Measurements from ENCODE around the gene CFAP251.

The CFAP251 gene

DNA sequence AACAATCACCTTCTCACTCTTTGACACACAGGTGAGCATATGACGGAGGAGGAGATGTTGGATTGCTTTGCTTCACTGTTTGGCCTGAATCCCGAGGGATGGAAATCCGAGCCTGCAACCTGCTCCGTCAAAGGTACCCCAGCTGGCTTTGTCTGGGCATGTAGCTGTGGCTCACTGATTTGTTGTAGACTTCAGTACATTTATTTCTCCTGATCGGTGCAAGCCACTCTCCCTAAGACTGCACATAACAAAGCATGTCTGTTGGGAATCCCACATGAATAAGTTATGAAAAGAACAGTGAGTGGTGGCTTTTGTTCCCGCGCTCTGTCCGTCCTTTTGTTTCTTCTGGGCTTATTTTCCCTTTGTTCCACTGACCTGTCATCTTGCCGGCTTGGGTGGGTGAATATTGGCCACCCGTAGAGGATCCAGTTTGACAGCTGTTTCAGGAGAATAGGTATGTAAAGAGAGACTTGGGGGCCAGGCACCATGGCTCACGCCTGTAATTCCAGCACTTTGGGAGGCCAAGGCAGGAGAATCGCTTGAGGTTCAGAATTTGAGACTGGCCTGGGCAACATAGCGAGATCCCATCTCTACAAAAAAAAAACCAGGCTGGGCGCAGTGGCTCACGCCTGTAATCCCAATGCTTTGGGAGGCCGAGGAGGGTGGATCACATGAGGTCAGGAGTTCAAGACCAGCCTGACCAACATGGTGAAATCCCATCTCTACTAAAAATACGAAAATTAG lies 83.2 kb downstream of the CFAP251 start:
- no peak for DNase-seq (ENCODE audit: low read depth in 2 of 2)

DNA sequence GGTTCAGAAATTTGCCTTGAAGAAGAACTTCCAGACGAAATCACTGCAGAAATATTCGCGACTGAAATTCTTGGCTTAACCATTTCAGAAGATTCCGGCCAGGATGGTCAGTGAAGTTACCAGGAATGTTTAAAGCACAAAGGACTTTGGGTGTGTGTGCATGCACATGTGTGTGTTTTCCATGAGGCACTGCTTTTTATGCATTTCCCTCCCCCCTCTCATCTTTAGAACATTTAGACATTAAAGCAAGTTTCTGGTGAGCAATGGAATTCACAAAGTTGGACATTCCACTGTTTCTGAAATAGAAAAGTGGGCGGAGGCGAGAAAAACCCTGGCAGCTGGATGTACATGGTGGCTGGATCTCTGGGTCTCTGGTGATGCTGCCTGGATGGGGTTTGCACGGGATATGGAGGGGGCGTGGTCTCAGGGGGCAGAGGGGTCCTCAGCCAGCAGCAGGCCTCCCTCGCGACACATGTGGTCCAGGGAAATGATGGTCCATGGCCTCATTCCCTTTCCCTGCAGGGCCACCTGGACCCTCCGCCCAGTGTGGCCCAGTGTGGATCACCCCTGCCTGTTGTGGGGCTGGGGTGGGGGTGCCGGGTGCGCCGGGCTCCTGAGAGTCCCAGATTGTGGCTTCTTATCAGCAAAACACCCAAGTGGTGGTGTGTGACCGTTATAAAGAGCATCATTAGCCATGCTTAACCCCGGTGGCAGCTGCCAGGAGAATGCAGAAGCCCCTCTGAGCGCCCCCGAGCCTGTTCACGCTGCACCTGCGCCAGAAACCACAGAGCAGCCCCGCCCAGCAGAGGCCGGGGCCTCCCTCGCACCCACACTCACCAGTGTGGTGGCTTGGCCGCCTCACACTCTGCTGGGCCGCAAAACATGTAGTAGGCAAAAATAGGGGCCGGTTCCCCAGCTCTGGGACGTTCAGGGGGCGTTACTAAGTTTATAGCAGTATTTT lies 85.5 kb downstream of the CFAP251 start:
- no peak for DNase-seq (ENCODE audit: low read depth in 2 of 2)

DNA sequence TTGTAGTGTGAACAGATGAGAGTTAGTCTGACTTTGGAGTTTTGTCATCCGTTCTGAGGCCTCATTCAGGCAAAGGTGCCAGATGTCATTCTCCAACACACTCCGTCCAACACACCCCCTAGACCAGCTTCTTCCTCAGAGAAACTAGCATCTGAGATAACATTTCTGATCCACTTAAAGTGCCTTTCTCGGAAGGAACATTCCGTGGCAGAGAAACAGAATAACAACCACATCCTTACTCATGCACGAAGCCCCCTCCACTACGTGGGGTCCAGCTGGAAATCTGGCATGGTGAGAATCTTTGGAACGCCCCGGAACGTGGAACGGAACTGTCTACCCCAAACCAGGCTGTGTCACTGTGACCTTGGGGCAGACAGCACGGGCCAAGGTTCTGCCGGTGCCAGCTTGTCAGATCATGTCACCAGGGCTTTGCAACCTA lies 86.3 kb downstream of the CFAP251 start:
- no peak for DNase-seq (ENCODE audit: low read depth in 2 of 2)

DNA sequence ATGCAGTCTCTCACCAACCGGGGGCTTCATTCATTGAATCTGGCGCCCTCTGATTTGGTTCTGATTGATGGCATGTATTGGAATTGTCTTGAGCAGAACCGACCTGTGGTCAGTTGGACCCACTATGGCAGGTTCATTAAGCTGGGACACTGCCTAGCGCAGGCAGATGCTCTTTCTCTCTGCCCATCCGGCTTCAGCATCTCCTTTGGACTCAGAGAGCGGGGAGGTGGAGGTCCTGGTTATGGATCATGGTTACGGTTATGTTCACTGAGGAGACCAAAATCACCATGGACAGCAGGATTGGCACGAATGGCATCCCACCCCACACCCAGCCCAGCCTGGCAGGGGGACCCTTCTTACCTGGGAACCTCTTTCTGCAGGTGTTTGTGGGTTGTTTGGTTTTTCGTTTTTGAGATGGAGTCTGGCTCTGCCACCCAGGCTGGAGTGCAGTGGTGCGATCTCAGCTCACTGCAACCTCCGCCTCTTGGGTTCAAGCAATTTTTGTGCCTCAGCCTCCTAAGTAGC lies 86.9 kb downstream of the CFAP251 start:
- no peak for DNase-seq (ENCODE audit: low read depth in 2 of 2)

DNA sequence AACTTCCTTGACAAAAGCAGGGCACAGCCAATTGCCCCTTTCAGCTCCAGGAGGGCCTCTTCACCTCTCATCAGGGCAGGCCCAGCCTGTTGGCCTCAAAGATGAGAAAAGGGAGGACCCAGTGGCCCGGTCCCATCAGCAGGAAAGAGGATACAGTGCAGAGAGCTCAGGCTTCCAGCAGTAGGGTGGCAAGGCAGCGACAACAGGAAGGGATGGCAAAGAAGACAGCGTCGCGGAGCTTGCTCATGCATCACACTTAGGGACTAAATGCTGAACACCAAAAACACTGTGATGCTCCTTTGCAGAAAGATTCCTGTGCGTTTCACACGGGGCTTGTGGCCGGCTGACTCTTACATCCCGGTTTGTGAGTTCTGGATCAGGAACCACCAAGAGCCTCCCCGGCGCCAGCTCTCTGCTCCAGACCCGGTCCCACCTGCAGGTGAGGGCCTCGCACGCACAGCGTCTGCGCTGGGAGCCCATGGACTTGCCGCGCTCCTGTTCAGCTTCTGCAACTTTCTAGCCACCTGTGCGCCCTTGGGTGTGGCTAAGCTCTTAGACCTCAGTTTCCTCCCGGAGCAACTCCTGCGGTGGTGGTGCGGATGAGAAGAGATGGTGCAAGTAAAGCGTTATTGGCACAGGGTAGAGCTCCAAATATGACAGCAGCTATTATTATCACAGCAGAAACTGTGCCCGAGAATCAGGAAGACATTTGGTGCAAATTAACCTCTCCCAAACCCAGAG lies 88.0 kb downstream of the CFAP251 start:
- DNase-seq (ENCODE audit: low read depth in 2 of 2), result no peak

DNA sequence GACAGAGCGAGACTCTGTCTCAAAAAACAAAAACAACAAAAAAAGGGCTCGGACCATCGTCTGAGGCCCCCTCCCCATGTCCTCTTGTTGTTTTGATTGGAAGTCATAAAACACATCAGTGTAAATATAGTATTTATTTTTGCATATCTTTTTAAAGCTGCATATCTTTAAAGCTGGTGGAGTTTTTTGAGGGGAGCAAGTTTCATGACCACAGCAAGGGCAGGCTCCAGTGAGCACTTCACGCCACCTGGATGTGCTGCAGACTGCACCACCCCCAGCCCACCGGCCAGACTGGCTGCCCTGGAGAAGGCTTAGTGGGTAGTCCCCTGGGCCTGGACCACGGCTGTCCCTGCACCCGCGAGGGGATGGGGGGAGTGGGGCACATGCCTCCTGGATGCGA lies 91.3 kb downstream of the CFAP251 start:
- DNase-seq (ENCODE audit: low read depth in 2 of 2), result no peak

DNA sequence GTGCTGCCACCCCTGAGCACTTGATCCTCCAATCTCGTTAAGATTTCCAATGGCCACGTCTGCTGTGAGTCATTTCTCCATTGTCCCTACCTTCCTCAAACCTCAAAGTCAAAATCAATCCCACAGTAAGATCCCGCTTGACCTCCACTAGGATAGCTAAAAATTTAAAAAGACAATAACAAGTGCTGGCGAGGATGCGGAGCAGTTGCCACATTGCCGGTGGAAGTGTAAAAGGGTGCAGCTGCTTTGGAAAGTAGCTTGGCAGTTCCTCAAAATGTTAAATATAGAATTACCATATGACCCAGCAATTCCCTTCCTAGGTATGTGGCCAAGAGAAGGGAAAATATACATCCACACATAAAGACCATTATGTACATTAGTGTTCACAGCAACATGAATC lies 93.8 kb downstream of the CFAP251 start:
- DNase-seq (ENCODE audit: low read depth in 2 of 2), result no peak

DNA sequence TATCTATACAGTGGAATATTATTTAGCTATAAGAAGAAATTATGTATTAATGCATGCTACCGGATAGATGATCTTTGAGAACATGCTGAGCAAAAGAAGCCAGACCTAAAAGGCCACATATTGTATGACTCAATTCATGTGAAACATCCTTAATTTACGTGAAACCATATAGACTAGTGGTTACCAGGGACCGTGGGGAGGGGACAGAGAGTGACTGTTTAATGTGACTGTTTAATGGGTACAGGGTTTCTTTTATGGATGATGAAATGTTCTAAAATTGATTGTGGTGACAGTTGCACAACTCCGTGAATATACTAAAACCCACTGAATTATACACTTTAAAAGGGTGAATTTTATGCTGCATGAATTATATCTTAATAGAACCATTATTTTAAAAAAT lies 94.7 kb downstream of the CFAP251 start:
- DNase-seq (ENCODE audit: low read depth in 2 of 2), result no peak

DNA sequence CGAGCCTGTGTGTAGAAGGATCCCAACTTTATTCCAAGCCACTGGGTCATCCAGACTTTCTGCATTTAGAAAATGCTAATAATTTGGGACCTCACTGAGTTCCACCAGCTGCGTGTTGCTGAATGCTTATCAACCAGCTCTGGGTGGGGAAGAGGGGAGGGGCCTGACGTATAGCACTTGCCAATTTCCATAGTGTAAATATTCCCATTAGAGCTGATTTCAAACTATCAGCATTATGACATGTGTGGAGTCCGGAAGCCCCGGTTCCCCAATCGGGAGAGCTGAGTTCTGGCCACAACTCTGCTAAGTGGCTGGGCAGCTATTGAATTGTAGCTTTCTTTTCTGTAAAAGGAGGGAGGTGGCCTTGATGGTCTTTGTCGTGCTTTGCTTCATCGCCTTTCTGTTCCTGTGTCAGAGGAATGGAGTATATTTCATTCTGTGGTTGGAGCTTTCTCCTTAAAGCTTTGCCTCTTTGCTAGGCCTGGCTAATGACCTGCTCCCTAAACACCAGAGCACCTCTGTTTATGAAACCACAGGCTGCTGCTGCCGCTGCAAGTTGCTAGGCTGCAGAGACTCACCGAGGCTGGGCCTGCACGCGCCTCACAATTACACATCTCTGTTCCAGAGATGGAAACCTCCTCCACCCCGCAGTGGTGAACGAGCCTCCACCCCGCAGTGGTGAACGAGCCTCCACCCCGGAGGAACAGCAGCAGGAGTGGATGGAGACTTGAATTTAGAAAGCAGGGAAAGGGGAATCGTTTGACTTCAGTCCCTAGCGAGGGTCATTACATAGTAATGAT lies 95.6 kb downstream of the CFAP251 start:
- DNase-seq (ENCODE audit: low read depth in 2 of 2), result no peak

DNA sequence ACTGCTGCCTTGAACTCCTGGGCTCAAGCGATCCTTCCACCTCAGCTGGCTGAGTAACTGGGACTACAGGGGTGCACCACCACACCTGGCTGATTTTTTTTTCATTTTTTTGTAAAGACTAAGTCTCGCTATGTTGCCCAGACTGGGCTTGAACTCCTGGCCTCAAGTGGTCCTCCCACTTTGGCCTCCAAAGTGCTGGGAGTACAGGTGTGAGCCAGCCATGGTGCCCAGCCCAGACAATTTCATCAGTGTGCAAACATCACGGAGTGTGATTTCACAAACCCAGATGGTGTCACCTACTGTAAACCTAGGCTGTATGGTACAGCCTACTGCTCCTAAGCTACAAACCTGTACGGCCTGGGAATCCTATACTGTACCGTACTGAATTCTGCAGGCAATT lies 96.4 kb downstream of the CFAP251 start:
- no peak for DNase-seq (ENCODE audit: low read depth in 2 of 2)

DNA sequence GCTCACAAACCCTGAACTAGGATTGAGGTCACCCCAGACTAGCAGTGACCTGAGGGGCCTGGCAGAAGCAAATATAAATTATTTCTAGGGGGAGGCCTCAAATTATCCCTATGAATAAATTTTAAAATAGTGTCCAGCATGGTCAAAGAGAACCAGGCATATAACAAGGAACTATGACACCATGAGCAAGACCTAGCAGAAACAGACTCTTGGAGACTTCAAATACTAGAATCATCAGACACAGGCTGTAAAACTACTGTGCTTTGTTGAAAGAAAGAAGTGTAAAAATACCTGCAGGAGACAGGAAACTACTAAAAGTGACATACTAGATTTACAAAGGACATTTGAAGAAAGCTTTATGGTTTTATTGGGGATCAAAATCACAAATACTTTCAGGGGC lies 100.1 kb downstream of the CFAP251 start:
- no peak for DNase-seq (ENCODE audit: low read depth in 2 of 2)

DNA sequence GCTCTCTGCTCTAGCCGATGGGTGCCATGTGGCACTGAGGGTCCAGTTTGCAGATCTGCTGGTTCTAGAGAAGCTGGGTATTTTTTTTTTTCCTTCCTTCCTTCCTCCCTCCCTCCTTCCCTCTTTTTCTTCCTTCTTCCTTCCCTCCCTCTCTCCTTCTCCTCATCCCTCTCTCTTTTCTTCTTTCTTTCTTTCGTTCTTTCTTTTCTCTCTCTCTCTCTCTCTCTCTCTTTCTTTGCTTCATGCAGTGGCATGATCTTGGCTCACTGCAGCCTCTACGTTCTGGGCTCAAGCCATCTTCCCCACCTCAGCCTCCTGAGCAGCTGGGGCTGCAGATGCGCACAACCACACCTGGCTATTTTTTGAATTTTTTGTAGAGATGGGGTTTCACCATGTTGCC lies 100.5 kb downstream of the CFAP251 start:
- no peak for DNase-seq (ENCODE audit: low read depth in 2 of 2)

DNA sequence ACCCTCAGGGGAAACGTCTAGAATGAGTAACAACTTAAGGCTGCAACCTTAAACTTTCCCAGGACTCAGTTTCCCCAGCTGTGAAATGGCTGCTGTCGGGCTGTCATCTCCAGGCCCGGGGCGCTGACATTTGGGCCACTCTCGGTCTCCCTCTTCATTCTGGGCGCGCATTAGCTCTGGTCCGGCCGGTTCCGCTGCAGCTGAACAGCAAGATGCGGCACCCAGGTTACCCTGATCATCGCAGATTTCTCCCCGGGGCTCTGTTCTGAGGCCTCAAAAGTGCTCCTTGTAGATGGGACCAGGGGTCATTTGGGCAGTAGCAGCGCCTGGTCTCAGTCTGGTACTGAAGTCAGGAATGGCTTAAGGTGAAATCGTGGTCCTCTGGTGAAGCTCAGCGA lies 102.4 kb downstream of the CFAP251 start:
- no peak for DNase-seq (ENCODE audit: low read depth in 2 of 2)

DNA sequence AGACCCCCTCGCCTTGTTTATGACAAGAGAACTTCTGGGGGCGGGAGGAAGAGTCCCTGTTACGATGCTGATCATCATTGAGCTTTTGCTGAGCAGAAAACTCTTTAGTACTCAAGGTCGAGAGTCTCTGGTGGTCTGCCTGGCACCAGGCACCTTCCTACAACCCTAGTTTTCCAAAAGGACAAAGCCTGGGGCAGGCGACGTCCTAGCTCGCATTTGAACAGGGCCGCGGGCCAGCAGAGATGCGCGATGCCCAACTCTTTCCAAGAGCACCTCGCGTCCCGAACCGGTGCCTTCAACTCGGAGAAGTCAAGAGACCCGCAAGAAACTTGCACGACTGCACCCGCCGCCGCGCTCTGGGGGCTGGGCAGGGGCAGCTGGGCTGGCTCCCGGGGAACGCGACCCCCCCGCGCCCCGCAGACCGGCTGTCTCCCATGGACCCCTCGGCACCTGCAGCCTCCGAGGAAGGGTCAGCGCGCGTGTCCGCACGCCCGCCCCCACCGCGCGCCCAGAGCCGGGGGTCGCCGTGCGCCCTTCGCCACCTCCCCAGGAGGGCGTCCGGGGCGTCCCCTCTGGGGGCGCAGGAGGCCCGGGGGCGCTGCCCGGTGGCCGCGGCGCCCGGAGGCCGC lies 102.9 kb downstream of the CFAP251 start:
- DNase-seq (ENCODE audit: low read depth in 2 of 2), result no peak

DNA sequence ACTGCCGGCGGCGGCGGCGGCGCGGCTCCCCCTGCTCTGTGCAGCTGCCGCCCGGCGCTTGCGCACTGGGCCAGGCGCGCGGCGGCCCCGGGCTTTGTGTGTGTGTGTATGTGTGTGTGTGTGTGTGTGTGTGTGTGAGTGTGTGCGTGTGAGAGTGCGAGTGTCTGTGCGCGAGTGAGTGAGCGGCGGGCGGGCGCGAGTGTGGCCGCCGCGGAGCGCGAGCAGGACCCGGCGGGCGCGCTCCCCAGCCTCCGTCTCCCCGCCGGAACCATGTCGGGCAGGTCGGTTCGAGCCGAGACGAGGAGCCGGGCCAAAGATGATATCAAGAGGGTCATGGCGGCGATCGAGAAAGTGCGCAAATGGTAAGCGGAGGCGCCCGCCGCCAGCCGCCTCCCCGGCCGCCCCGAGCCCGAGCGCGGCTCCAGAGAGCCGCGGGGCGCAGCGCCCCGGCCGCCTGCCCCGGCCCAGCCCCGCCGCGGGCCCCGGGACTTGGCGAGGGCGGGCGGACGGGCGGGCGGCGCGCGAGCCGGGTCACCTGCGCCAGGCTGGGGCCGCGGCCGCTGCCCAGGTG lies 103.5 kb downstream of the CFAP251 start, which contains the start of gene BCL7A:
BCL7A (plus strand) TSS at position 63 of the 571 bp plus-strand sequence; CDS start at position 271, 208 bp downstream.
- DNase-seq (ENCODE audit: low read depth in 2 of 2), result peak in 1 of 2 donors; percentile 20

DNA sequence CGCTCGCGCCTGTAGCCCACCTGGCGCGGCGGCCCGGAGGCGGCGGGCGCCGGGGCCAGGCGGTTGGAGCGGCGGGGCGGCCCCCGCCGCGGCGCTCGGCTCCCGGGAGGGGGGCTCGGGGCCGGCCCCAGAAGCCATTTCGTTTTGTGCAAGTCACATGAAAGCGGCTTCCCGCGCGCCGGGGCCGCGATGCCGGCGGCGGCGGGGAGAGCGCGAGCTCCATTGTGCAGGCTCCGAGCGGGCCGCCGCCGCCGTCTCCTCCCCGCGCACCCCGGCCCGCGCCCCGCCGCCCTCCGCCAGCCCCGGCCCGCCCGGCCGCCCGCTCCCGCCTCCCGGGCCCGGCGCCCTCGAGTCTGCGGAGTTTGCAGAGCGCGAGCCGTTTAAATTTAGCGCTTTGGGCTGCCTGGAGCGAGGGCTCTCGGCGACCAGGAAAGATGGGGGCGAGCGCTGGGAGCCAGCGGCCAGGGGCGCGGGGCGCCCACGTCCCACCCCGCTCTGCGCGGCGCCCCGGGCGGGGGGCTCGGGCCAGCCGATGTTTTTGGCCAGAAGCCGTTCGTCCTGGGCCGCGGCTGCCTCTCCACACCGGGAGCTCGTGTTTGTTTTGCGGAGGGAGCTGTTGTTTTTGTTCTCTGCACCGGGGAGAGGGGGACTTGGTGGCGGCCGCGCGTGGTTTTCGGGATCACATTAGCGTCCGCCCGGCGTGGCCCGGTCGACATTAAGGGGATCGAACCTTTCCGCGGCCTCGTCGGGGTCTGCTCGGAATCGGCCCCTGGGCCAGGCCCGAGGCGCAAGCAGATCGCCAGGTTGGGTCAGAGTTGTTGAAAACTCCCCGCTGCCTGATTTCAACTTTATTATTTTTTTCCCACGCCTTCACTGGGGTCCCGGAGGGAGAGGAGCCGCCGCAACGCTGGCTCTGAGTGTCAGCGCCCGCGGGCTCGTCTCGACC lies 104.3 kb downstream of the CFAP251 start:
- DNase-seq (ENCODE audit: low read depth in 2 of 2), result no peak

DNA sequence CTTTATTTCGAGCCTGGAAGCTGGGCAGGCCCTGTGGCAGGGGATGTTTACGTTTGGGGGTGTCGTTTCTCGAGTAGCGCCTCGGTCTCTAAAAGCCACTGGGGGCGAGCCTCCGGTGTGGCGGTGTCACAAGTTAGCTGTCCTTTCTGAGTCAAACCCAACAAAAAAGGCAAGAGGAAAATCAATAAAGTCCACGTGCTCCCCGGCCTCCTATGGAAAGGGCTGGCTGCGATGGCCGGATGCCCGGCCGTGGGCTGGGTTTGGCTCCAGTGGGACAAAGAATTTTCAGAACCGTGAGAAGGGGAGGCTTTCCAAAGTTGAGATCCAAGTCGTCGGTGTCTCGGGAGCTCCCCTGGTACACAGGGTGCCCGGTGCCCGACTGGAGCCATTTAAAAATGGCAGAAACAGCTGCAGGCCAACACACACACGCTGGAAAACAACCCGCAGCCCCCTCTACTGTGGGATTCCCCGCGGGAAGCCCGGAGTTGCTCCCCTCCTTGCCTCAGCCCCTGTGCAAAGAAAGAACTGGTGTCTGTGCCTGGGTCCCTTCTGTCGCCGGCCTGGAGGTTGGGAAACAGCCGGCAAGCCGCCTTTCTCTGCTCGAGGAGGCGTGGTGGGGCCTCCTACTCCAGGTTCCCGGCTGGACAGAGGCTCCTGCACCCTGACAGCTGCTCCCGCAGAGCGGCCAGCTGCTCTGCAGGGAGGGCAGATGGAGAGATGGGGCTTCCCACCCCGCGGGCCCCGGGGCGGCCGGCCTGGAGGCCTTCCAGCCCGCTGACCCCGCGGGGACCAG lies 105.1 kb downstream of the CFAP251 start:
- DNase-seq (ENCODE audit: low read depth in 2 of 2), result no peak

DNA sequence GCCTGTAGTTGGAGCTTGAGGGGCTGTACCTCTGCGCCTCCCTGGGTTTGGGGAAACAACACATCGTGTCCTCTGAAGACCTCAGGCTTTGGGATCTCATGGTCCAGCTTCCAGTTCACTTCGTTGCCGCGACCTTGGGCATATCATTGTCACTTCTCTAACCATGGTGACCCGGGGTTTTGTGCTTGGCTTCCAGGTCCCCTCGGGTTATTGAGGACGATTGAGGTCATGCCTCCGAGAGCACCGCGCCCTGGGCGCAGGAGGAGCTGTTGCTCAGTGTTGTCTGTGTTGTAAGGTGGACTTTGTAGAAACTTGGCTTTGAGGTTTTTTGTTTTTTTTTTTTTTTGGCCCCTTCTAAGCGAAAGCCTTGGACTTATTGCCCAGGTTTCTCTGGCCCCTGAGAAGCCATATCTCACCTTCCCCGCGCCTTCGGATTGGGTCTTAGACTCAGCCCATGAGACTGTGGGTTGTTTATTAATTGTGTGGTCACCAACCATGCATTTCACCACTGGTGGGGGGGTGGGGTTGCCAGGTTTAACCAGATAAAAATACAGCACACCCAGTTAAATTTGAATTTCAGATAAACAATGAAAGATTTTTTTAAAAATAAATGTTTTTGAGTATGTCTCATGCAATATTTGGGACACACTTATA lies 105.9 kb downstream of the CFAP251 start:
- no peak for DNase-seq (ENCODE audit: low read depth in 2 of 2)
